HEK293 (cell line): Measurements from ENCODE around the gene TDP1.

Experiments used
- HOXA7 ChIP-seq: sonication (generic); formaldehyde crosslinking; IDR thresholded peaks from 2 replicates; pipeline ENCODE4 v1.8.1; 2022; ENCODE audit warnings: missing genetic modification reagents, borderline replicate concordance
- RBAK ChIP-seq: fragments of 450-650 bp; formaldehyde crosslinking; IDR thresholded peaks from 2 replicates; pipeline ENCODE4 v1.5.1; 2016; ENCODE audit warnings: missing biosample characterization, missing genetic modification characterization
- ZNF335 ChIP-seq: fragments of 450-650 bp; formaldehyde crosslinking; conservative IDR thresholded peaks from 2 replicates; pipeline ENCODE4 v1.5.1; 2016; ENCODE audit warnings: missing biosample characterization, missing genetic modification characterization
- TF ChIP-seq, protein P1 (sequence below): fragments of 450-650 bp; formaldehyde crosslinking; IDR thresholded peaks from 2 replicates; pipeline ENCODE4 v1.5.1; 2016; ENCODE audit warnings: missing biosample characterization, missing genetic modification characterization
- TF ChIP-seq, protein P2 (sequence below): fragments of 450-650 bp; formaldehyde crosslinking; IDR thresholded peaks from 2 replicates; pipeline ENCODE4 v1.5.1; 2016; ENCODE audit warnings: missing biosample characterization, missing genetic modification characterization

DNA sequence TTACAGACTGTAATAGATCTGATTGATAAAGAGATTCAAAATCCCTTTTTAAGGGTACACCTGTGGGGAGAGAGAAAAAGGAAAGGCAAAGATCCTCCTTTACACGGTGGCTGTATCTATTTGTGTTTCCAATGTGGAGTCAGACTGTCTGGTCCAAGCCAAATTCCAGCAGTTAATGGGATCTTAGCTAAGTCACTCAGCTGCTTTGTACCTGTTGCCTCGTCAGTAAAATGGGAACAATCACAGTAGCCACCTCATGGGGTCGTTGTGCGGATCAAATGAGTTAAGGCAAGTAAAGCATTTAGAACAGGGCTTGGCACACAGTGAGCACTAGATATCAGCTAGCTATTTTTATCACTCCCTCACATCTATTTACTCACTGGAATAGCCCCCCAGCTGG lies 48.1 kb upstream of the TDP1 start:
- TF ChIP-seq, protein P1, sequence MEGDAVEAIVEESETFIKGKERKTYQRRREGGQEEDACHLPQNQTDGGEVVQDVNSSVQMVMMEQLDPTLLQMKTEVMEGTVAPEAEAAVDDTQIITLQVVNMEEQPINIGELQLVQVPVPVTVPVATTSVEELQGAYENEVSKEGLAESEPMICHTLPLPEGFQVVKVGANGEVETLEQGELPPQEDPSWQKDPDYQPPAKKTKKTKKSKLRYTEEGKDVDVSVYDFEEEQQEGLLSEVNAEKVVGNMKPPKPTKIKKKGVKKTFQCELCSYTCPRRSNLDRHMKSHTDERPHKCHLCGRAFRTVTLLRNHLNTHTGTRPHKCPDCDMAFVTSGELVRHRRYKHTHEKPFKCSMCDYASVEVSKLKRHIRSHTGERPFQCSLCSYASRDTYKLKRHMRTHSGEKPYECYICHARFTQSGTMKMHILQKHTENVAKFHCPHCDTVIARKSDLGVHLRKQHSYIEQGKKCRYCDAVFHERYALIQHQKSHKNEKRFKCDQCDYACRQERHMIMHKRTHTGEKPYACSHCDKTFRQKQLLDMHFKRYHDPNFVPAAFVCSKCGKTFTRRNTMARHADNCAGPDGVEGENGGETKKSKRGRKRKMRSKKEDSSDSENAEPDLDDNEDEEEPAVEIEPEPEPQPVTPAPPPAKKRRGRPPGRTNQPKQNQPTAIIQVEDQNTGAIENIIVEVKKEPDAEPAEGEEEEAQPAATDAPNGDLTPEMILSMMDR (tag by site-specific recombination), result no peak
- TF ChIP-seq, protein P2, sequence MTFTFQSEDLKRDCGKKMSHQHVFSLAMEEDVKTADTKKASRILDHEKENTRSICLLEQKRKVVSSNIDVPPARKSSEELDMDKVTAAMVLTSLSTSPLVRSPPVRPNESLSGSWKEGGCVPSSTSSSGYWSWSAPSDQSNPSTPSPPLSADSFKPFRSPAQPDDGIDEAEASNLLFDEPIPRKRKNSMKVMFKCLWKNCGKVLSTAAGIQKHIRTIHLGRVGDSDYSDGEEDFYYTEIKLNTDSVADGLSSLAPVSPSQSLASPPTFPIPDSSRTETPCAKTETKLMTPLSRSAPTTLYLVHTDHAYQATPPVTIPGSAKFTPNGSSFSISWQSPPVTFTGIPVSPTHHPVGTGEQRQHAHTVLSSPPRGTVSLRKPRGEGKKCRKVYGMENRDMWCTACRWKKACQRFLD (tag by site-specific recombination), result no peak
- TF ChIP-seq ZNF335 (tag by site-specific recombination) (no peak), HOXA7 (CRISPR knock-in tag) (no peak), RBAK (tag by site-specific recombination) (no peak)
